NCI-H128 (cell line): ENCODE measurements around the gene PDCL2.
A peak's percentile ranks its signal among the peaks of the same experiment; 100 is the strongest.
"Not testable (repeated sequence)": the region's sequence is repeated elsewhere in the genome, so short reads cannot be mapped to it uniquely, and the experiment has no call there.

Experiments
- DNase-seq: peaks from one replicate; lab custom pipeline; 2025; ENCODE audit not compliant: unreplicated experiment; lab: John Stamatoyannopoulos, UW

PDCL2 gene

GRCh38 chr4:55598641-55599040, 6.6 kb upstream of the PDCL2 start:
- no peak for DNase-seq

DNA sequence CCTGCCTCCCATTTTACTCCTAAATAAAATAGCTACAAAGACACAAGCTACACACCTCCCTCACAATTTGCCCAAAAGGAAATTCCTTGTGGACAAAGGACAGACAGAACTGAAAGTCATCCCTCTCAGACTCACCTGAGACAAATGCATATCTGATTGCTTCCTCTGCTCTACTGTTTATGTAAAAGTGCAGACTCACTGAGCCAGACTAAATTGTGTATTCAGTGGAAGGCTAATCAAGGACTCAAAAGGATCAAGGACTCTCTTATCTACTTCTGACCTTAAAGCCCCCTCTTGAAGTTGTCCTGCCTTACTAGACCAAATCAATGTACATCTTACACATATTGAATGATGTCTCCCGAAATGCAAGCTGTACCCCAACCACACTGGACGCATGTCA, 3.9 kb downstream of the PDCL2 start:
- DNase-seq, result no peak

- DNase-seq, result not testable (repeated sequence)
These were observed 9.3 kb downstream of the PDCL2 start for GRCh38 chr4:55582773-55583172.

GRCh38 chr4:55578341-55579010, 13.6 kb downstream of the PDCL2 start:
- DNase-seq, result no peak

DNA sequence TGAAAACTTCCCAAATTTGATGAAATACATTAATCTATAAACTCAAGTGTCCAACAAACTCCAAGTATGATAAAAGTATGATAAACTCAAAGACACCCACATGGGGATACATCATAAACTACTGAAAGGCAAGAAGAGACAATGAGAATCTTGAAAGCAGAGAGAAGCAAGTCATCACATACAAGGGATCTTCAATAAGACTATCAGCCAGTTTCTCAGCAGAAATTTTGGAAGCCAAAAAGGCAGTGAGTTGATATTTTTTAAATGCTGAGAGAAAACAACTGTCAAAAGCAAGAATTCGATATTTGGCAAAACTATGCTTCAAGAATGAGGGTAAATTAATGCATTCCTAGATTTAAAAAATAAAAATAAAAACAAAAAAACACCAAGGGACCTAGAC, 16.5 kb downstream of the PDCL2 start:
- no peak for DNase-seq

GRCh38 chr4:55574252-55574651, 17.8 kb downstream of the PDCL2 start:
- DNase-seq, result no peak

DNA sequence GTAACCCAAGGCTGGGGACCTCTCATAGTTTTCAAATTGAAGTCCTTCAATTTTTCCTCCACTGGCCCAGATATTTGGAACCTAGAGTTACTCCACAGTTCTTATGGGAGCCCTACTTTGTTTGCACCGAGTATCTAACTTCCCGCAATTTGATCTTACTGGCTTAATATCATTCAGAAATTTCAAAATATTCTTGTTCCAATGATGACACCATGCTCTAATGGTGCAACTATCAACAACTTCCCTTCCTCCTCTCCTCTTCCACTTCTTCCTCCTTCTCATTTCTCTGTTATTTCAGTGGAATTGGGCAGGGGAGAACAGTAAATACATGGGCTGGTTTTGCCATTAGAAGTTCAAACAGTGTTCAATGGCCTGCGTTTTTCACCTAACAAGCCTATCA, 20.2 kb downstream of the PDCL2 start:
- DNase-seq, result no peak

DNA sequence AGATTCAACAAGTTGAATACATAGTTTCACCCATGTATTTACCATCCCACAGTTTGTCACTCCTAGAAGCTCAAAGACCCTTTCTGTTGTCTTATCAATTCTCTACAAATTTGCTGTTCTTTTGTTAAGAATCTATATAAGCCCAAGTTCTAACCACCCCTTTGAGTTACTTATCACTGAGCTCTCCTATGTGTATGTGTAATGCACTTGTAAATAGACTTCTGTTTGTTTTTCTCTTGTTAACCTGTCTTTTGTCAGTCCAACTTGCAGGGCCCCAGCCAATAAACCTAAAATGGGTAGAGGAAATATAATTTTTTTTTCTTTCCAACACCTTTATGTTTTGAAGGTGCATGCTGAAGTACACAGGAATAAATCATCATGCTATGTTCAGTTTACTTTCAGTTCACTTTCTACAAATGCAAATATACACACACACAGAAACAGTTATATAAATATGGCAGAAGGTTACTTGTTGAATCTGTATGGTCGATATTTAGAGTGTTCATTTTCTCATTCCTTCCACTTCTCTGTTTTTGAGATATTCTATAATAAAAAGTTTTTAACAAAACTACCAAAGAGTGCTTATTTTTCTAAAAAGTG, 23.0 kb downstream of the PDCL2 start:
- DNase-seq, result no peak

- no peak for DNase-seq
These were observed 30.2 kb downstream of the PDCL2 start for GRCh38 chr4:55561889-55562288.

DNA sequence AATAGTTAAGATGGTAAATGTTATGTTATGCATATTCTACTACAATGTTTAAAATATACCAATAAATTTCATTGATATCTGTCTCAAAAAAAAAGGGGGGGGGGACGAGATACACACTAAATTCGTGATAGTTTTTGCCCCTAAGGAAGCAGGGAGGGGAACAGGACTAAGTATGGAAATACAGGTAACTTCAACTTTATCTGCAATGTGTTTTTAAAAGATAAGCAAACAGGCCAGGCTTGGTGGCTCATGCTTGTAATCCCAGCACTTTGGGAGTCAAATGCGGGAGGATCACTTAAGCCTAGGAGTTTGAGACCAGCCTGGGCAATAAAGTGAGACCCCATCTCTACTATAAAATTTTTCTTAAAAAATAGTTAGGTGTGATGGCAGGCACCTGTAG, 31.9 kb downstream of the PDCL2 start:
- no peak for DNase-seq

GRCh38 chr4:55554453-55555030, 37.5 kb downstream of the PDCL2 start:
- no peak for DNase-seq

GRCh38 chr4:55553441-55554201, 38.4 kb downstream of the PDCL2 start:
- no peak for DNase-seq

GRCh38 chr4:55551964-55552363, 40.1 kb downstream of the PDCL2 start:
- not testable (repeated sequence) for DNase-seq

DNA sequence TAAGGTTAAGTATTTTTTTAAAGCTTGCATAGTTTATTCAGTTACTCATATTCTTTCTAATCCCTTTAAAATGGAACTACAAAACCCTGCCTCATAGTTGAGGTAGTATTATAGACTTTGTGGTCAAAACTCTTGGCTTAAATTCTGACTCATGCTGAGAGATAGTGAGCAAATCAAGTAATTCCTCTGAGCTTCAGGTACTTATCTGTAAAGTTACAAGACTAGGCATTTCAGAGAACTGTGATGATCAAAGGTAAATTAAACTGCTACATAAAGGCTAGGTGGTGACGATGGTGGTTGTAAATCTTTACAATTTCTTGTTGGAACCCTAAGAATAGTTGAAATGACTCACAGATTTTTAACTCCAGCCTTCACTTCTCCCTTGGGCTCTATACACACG, 42.2 kb downstream of the PDCL2 start:
- DNase-seq, result no peak

DNA sequence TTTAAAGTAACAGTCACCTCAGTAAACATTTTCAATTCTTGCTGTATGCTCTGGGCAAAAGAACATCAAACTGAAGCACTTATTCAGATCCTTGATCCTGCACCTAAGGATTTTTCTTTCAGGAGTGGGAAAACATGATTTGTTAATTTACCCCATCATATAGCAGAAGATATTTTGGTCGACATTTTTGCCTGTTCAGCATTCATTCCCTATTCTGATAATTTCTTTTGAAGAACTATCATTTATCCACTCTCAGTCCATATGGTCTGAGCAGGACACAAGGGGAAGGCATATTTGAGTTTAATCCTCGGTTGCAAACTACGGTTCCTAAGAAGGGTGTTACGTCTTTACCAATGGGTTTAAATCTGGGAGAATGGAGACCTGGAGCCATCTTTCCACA, 44.1 kb downstream of the PDCL2 start:
- DNase-seq, result no peak

- DNase-seq, result no peak
These were observed 44.6 kb downstream of the PDCL2 start for GRCh38 chr4:55547466-55547770.

- DNase-seq, result peak; percentile 68
These were observed 45.1 kb downstream of the PDCL2 start, which contains the start of gene CLOCK for GRCh38 chr4:55546756-55547465. Gene CLOCK (minus strand): TSS chr4:55546909. CDS start chr4:55482785, 64,124 bp downstream.

- no peak for DNase-seq
These were observed 45.6 kb downstream of the PDCL2 start for GRCh38 chr4:55546506-55546755.

DNA sequence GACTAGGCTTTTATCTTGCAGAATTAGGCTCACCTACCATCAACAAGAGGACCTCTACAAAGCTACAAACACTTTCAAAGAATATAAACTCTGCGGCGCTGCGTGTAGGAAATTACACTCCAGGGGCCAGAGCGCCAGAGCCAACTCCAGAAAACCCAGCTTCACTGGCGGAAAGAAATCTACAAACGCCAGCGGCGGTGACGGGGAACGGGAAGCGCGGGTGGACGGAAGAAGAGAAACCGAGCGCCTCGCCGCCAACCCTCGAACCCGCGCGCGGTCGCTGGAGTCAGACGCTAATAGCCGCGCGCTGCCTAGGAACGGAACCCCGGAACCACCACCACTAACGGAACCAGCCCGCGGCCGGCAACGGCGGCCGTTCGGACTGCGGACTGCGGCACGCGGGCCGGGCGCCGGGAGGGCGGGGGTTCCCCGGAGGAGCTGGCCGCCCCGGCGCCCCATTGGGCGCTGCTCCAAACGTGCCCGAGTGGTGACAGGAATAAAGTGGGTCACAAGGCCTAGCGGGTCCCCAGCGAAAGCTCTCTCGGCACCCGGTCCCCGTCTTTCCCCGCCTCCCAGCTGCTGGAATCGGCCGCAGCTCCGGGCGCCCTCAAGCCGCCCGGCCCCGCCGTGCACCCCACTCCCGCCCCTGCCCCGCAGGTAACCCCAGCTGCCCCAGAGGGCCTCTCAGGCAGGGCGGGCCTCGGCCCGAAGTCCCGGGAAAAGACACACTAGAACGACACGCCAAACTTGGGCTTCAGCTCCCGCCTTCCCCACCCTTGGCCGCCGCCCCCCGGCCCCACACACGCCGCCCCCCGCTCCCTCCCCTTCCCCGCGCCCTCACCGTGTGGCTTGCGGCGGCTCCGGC, 46.2 kb downstream of the PDCL2 start:
- no peak for DNase-seq

DNA sequence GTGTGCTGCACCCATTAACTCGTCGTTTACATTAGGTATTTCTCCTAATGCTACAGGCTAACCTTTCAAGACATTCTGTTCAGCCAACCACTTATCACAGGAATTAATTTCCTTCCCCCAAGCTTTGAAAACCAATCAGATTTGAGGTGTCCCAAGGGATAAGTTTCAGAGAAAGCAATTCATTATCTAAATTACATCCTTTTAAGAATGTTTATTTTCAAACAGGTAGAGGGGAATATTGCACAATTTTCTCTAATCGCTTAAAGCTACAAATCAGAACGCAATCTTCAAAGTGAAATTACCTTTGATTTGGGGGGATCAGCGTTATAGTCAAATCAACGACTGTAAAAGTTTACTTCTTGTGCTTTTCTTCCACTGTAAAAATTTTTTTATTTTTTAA, 46.9 kb downstream of the PDCL2 start:
- no peak for DNase-seq

GRCh38 chr4:55543858-55544257, 48.2 kb downstream of the PDCL2 start:
- DNase-seq, result no peak
